K562 (cell line): ENCODE results near the gene SNX30.

Experiments
- CTCF ChIP-seq, 3 experiments: IDR thresholded peaks in 2 of 3; conservative IDR thresholded peaks in 1 of 3; 2 replicates each; pipeline ENCODE4 v1.5.1; 2011 to 2012; ENCODE audit warnings: low read length in 3 of 3, mild to moderate bottlenecking in 3 of 3, control low read depth in 2 of 3, improper control_type of control experiment in 1 of 3, inconsistent platforms in 1 of 3, low read depth in 1 of 3, mixed read lengths in 1 of 3, moderate library complexity in 1 of 3; ENCODE audit not compliant: insufficient read depth in 2 of 3
- E4F1 ChIP-seq: fragments of 250-450 bp; sonication (Bioruptor Pico); IDR thresholded peaks from 2 replicates; pipeline ENCODE4 v1.5.0; 2021; ENCODE audit warnings: mild to moderate bottlenecking, borderline replicate concordance
- POLR2A ChIP-seq: fragments of 450-650 bp; conservative IDR thresholded peaks from 2 replicates; pipeline ENCODE4 v1.6.1; 2016
- ZNF561 ChIP-seq: fragments of 450-650 bp; formaldehyde crosslinking; conservative IDR thresholded peaks from 2 replicates; pipeline ENCODE4 v1.4.0; 2020; ENCODE audit warnings: mild to moderate bottlenecking, moderate library complexity

GRCh38 chr9:112878752-112879151 is 128.2 kb downstream of the SNX30 start:
- TF ChIP-seq POLR2A: no peak
- no peak for TF ChIP-seq CTCF (IDR thresholded peaks at IDR 0.05 in 2 of 3, conservative IDR thresholded peaks at IDR 0.05 in 1 of 3; ENCODE audit: insufficient read depth in 2 of 3, low read depth in 1 of 3, low read length in 3 of 3)
- no peak for TF ChIP-seq E4F1 (CRISPR knock-in tag)
- no peak for TF ChIP-seq ZNF561 (CRISPR knock-in tag)
